Keratinocyte (primary cell): Measurements from ENCODE around the gene DHPS.

Source experiments
- CTCF ChIP-seq, 3 experiments: IDR thresholded peaks in 1 of 3; conservative IDR thresholded peaks in 1 of 3; optimal IDR thresholded peaks in 1 of 3; 2 replicates in 2 of 3; 3 replicates in 1 of 3; pipeline versions ENCODE3 to v1.5.1; 2011; ENCODE audit warnings: low read length in 3 of 3, mild to moderate bottlenecking in 3 of 3, moderate library complexity in 2 of 3, control low read depth in 1 of 3, inconsistent platforms in 1 of 3; ENCODE audit not compliant: insufficient read depth in 2 of 3; ENCODE audit errors: extremely low read depth in 1 of 3
- EZH2 ChIP-seq: IDR thresholded peaks from one replicate; pipeline ENCODE4 v1.6.1; 2012; ENCODE audit warnings: inconsistent platforms, mild to moderate bottlenecking, low read length, moderate library complexity

GRCh38 chr19:12652219-12652618 lies 29.5 kb downstream of the DHPS start:
- TF ChIP-seq CTCF (optimal IDR thresholded peaks at IDR 0.05 in 1 of 3, IDR thresholded peaks at IDR 0.05 in 1 of 3, conservative IDR thresholded peaks at IDR 0.05 in 1 of 3; ENCODE audit: extremely low read depth in 1 of 3, insufficient read depth in 2 of 3, low read length in 3 of 3) (no peak), EZH2 (no peak)
